ENCODE measurements around the gene HSPG2.

GRCh38 chr1:21937372-21938121 is 437 bp upstream of the HSPG2 start:
- TF ChIP-seq, protein P1, sequence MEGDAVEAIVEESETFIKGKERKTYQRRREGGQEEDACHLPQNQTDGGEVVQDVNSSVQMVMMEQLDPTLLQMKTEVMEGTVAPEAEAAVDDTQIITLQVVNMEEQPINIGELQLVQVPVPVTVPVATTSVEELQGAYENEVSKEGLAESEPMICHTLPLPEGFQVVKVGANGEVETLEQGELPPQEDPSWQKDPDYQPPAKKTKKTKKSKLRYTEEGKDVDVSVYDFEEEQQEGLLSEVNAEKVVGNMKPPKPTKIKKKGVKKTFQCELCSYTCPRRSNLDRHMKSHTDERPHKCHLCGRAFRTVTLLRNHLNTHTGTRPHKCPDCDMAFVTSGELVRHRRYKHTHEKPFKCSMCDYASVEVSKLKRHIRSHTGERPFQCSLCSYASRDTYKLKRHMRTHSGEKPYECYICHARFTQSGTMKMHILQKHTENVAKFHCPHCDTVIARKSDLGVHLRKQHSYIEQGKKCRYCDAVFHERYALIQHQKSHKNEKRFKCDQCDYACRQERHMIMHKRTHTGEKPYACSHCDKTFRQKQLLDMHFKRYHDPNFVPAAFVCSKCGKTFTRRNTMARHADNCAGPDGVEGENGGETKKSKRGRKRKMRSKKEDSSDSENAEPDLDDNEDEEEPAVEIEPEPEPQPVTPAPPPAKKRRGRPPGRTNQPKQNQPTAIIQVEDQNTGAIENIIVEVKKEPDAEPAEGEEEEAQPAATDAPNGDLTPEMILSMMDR (IDR thresholded peaks at IDR 0.05; ENCODE audit: poor library complexity, severe bottlenecking), result no peak
- TF ChIP-seq EP300 (conservative IDR thresholded peaks at IDR 0.05; ENCODE audit: poor library complexity, severe bottlenecking) (no peak), RAD21 (conservative IDR thresholded peaks at IDR 0.05) (no peak)

All from neural cell (in vitro differentiated cells).